Nephron progenitor cell (in vitro differentiated cells): Measurements from ENCODE around the gene PSMD3.
A peak's percentile ranks its signal among the peaks of the same experiment; 100 is the strongest.

Experiments used
- DNase-seq: peaks from one replicate; pipeline ENCODE4 v3.0.0; 2021
- H3K27ac Mint-ChIP-seq: 2 replicates; pipeline ENCODE4 v1.8.0; 2021; ENCODE audit warnings: mild to moderate bottlenecking, moderate library complexity, mixed read lengths
- H3K27me3 Mint-ChIP-seq: 2 replicates; pipeline ENCODE4 v1.8.0; 2021; ENCODE audit warnings: mild to moderate bottlenecking, low read depth, mixed read lengths; ENCODE audit not compliant: poor library complexity
- H3K36me3 Mint-ChIP-seq: 2 replicates; pipeline ENCODE4 v1.8.0; 2021; ENCODE audit warnings: low read depth, mixed read lengths
- H3K4me1 Mint-ChIP-seq: 2 replicates; pipeline ENCODE4 v1.8.0; 2021; ENCODE audit warnings: mixed read lengths
- H3K4me3 Mint-ChIP-seq: 2 replicates; pipeline ENCODE4 v1.8.0; 2021; ENCODE audit warnings: mild to moderate bottlenecking, moderate library complexity, mixed read lengths
- H3K9me3 Mint-ChIP-seq: 2 replicates; pipeline ENCODE4 v1.8.0; 2021; ENCODE audit warnings: mild to moderate bottlenecking, moderate library complexity, mixed read lengths
- TF ChIP-seq, protein P1 (sequence below): fragments of 200-600 bp; sonication (generic); IDR thresholded peaks from 2 replicates; pipeline ENCODE4 v1.5.0; 2021; ENCODE audit warnings: antibody characterized with exemption

PSMD3 gene

DNA sequence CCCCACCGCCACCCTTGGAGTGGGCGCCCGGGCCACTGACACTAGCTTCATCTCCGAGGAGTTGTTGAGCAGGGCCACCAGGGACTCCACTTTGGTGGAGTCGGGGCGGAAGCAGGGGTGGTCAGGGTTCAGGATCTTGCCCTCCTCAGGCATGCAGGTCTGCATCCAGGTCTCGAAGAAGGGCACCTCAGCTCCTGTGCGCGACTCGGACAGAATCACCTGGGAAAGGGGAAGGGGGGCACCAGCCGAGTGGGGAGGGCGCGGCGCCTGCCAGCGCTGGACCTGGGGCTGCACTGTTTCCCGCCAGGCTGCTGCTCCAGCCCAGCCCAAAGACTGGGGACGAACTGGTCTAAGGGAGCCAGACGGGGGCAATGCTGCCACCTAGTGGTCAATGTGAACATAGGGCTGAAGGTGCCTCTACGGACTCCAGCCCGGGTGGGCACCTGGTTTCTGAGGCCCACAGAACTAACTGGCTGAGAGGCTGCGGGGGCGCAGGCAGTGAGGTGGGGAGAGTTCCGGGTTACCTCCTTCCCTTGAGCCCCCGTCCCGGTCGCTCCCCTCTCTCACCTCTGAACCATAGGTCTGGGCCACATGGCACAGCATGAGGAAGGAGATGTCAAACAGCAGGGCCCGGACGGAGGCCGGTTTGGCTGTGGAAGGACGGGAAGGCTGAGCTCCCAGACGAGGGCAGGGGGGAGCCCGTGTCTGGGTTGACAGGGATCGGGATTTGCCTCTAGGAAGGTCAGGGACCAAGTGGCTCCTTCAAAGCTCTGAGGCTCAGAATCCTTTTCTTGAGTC lies 46.4 kb downstream of the PSMD3 start:
- peak overlapping the region; percentile 64 for H3K27ac Mint-ChIP-seq
- H3K9me3 Mint-ChIP-seq, result no peaks in the 10 kb centered on the region

DNA sequence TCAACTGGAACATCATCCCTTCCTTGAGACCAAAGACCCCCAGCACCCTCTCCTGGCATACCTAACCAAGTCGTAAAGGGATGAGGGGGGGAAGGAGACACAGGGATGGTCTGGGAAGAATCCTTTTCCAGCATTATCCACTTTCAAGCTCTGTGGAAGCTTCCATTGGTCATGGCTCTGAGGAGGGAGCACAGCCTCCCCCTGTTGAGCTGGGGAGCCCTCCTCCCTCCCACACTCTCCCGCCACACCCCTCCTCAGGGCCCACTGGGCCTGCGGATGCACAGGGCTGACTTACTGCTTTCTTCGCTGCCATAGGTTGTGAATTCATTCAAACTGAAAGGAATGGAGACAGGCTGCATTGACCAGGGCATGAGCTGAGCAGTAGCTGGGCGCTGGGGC lies 47.0 kb downstream of the PSMD3 start:
- Mint-ChIP-seq H3K27ac (no peak overlapping the region), H3K4me1 (peaks cover 6% of the 10 kb centered on the region), H3K27me3 (no peaks in the 10 kb centered on the region), H3K36me3 (peaks cover 56% of the 10 kb centered on the region), H3K9me3 (no peaks in the 10 kb centered on the region), H3K4me3 (no peak overlapping the region)
- no peak for DNase-seq
- TF ChIP-seq, protein P1, sequence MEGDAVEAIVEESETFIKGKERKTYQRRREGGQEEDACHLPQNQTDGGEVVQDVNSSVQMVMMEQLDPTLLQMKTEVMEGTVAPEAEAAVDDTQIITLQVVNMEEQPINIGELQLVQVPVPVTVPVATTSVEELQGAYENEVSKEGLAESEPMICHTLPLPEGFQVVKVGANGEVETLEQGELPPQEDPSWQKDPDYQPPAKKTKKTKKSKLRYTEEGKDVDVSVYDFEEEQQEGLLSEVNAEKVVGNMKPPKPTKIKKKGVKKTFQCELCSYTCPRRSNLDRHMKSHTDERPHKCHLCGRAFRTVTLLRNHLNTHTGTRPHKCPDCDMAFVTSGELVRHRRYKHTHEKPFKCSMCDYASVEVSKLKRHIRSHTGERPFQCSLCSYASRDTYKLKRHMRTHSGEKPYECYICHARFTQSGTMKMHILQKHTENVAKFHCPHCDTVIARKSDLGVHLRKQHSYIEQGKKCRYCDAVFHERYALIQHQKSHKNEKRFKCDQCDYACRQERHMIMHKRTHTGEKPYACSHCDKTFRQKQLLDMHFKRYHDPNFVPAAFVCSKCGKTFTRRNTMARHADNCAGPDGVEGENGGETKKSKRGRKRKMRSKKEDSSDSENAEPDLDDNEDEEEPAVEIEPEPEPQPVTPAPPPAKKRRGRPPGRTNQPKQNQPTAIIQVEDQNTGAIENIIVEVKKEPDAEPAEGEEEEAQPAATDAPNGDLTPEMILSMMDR, result no peak

More for the DNA sequence above, 46.4 kb downstream of the PSMD3 start:
- Mint-ChIP-seq H3K4me3 (no peak overlapping the region), H3K36me3 (peaks cover 50% of the 10 kb centered on the region), H3K4me1 (peaks cover 6% of the 10 kb centered on the region), H3K27me3 (no peaks in the 10 kb centered on the region)
- TF ChIP-seq, protein P1, result peak; percentile 92
- DNase-seq, result peak; percentile 86

DNA sequence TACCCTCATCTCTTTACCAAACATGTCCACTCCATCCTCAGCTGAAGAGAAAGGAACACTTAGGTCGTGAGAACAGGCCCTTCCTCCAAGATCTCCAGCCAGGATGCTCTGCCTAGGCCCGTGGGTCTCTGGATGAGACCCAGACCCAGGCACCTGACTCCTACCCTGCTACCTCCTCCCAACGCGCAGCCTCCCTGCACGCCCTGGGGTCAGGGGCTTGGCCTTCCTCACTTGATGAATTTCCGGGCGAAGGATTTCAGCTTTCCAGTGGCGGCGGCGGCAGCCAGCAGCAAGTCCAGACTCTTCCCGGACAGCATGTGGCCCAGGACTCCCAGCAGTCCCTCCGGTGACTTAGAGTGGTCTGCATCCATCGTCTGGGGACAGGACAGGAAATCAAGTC lies 48.0 kb downstream of the PSMD3 start:
- DNase-seq, result no peak
- Mint-ChIP-seq H3K9me3 (no peaks in the 10 kb centered on the region), H3K36me3 (peaks cover 62% of the 10 kb centered on the region), H3K4me3 (no peak overlapping the region), H3K27me3 (no peaks in the 10 kb centered on the region), H3K4me1 (peaks cover 4% of the 10 kb centered on the region), H3K27ac (peak overlapping the region; percentile 87)
- TF ChIP-seq, protein P1, result no peak

DNA sequence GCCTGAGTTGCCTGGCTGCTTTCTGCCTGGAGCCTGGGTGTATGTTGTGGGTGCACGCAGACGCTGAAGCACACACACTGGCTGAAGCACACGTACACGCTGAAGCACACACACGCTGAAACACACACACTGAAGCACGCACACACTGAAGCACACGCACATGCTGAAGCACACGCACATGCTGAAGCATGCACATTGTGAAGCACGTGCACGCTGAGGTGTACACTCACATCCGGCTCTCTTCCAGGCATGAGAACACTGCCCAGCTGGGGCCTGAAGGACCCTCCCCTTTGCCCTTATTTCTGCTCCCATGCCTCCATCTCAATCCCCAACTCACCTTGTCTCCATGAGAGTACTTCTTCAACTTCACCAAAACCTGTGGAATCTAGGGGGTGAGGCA lies 51.1 kb downstream of the PSMD3 start:
- no peaks in the 10 kb centered on the region for H3K27me3 Mint-ChIP-seq
- H3K36me3 Mint-ChIP-seq, result peaks cover 50% of the 10 kb centered on the region
- no peak for DNase-seq
- no peak overlapping the region for H3K27ac Mint-ChIP-seq
- no peaks in the 10 kb centered on the region for H3K9me3 Mint-ChIP-seq
- peaks cover 11% of the 10 kb centered on the region for H3K4me1 Mint-ChIP-seq
- TF ChIP-seq, protein P1, result no peak
- H3K4me3 Mint-ChIP-seq, result no peak overlapping the region

DNA sequence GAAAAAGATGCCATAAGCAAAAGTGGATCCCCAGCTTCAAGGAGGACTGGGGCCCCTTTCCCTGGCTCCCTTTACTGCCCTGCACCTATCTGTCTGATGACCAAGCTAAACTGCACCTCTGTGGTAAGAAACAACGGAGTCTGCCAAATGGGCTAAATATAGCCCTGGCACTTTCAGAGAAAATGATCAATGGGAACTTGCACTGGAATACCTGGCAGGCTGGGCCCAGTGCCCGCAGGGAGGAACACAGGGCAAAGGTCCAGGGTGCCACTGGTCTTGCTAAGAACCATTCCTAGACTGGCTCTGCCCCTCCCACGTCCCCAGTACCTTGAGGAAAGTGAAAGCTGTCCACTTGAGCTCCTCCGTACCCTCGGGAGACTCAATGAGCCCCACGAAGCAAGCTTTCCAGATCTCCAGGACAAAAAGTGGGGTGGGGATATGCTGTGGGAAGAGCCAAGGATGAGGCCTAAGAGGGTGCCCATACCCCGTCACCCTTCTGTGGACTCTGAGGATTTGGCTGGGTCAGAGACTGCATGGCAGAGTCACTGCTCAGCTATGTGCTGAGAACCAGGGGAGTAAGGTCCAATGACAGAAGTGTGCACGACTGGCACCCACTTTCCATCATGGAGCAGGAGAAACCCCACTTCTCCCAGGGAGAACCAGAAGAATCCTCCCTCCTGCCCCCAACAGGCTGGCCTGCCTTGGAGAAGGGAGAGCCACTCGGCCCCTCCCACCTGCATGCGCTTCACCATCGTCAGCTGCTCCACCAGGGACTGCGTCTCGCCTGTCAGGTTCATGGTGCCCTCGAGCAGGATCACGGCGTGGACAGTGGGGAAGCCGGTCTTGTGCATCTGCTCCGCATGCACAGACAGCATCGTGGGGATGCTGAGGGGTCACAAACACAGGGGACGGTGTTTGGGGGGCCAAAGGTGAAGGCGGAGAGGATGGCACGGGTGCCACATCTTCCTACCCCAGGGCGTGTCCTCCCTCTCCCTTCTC lies 52.0 kb downstream of the PSMD3 start:
- no peak overlapping the region for H3K4me3 Mint-ChIP-seq
- H3K9me3 Mint-ChIP-seq, result no peaks in the 10 kb centered on the region
- no peaks in the 10 kb centered on the region for H3K27me3 Mint-ChIP-seq
- H3K36me3 Mint-ChIP-seq, result peaks cover 55% of the 10 kb centered on the region
- no peak overlapping the region for H3K27ac Mint-ChIP-seq
- peaks cover 11% of the 10 kb centered on the region for H3K4me1 Mint-ChIP-seq
- TF ChIP-seq, protein P1, result no peak
- DNase-seq, result no peak
